NCI-H510A treated with DMSO at 0.1 percent for 48 hours (cell line): ENCODE measurements around the gene HSD17B12.
A peak's percentile ranks its signal among the peaks of the same experiment; 100 is the strongest.
"Not testable (repeated sequence)": the region's sequence is repeated elsewhere in the genome, so short reads cannot be mapped to it uniquely, and the experiment has no call there.

Experiments used
- DNase-seq: peaks from one replicate; lab custom pipeline; 2025; lab: John Stamatoyannopoulos, UW

The HSD17B12 gene

DNA sequence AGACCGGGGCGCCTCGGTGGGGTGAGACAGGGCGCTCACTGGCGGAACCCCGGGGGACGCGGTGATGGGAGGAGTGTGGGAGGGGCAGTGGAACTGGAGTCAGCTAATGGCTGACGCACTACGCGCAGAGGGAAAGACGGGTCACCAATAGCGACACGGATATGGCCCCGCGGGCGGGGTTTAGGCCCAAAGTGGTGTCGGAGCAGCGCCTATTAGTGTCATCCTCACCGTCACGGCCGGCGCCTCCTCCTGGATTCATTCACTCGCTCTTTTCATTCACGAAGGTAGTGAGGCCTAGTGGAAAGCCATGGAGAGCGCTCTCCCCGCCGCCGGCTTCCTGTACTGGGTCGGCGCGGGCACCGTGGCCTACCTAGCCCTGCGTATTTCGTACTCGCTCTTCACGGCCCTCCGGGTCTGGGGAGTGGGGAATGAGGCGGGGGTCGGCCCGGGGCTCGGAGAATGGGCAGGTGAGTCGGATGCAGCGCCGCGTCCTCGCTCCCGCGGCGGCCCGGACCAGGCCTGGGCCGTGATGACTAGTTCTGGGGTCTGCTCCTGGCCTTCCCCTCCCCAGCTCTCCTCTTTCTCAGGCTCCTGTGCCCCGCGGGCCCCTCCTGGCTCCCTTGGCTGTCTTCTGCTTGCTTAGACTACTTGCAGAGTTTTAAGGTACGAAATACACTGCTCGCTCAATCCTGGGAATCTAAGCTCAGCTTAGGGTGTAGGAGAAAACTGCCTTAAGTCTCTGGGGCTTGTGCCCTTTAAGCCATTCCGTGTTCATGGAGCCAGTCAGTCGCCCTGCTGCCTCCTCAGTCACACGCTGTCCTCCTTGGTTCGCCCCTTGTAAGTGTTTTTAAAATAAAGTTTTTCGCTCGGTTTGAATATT lies at the start of gene HSD17B12:
HSD17B12 (plus strand) TSS at position 218 of the 880 bp plus-strand sequence; CDS start at position 308, 90 bp downstream.
- DNase-seq, result peak; percentile 87

GRCh38 chr11:43631732-43632131 lies 48.8 kb upstream of the HSD17B12 start:
- no peak for DNase-seq

DNA sequence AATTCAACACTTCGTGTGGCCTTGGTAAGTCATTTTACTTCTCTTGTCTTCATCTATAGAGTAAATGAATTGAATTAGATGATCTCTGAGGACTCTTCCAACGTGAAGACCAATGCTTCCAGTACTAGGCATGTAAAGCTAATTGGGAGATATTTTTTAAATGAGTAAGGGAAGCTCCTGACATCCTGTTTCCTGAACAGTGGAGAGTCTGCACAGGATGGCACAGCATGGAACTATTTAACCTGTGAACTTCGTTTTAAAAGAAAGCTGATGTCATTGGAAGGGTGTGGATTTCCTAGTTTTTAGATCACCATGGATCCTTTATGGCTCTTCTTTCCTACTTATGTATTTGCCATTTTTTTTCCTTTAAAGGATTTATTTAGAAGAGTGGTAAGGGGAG lies 48.4 kb upstream of the HSD17B12 start:
- DNase-seq, result no peak

- DNase-seq, result no peak
These were observed 41.8 kb upstream of the HSD17B12 start for GRCh38 chr11:43638717-43639116.

DNA sequence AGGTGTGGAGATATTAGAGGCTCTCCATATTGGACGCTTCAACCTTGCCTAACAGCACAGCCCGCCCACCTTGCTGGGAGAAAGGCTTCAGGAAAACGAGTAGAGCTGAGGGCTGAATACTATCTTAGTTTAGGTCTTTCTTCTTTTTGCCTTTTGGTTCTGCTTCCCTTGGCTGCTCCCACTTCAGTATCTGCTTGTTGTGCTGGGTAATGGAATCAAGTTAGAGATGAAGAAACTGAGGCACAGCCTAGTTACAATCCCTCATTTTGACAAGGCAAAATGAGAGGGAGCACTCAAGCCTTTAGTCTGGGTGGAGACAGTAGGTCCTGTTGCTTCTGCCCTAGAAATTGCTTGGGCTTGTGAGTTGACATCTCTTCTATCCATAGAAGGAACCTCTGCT lies 41.3 kb upstream of the HSD17B12 start:
- DNase-seq, result no peak

DNA sequence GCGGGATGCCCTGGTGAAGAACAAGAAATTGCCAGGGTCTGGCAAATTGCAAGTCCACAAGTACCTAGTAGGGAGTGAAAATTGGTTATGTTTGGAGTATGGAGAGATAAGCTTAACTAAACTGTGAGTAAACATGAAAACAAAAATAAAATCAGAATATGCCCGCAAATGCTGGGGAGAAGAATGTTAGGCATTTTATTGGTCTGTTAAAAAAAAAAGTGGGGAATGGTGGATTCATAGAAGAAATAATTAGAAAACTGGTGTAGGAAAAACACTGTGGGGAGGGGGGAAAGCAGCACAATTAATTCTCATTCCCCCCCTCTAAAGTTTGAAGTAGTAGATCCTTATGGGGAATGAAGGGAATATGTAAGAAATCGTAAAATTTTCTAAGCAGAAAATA lies 40.6 kb upstream of the HSD17B12 start:
- DNase-seq, result no peak

- DNase-seq, result peak; percentile 38
These were observed 36.5 kb upstream of the HSD17B12 start for GRCh38 chr11:43643898-43644620.

- DNase-seq, result no peak
These were observed 35.8 kb upstream of the HSD17B12 start for GRCh38 chr11:43644621-43645299.

DNA sequence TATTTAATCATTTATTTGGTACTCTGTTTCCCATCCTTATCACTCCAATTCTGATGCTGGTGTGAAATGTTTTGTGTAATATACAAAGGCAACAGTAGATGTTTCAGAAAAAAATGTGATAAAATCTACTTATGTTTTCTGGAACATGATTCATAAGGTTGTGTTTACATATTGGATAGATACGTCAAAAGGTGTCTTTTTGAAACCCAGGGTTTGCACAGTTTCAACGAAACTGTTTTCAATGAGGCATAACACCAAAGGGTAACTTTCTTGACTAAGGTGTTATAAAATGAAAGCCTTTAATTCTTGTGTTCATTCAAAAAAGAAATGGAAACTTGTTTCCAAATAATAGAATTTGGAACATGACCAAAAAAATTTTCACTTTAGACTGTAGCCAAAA lies 33.8 kb upstream of the HSD17B12 start:
- no peak for DNase-seq

DNA sequence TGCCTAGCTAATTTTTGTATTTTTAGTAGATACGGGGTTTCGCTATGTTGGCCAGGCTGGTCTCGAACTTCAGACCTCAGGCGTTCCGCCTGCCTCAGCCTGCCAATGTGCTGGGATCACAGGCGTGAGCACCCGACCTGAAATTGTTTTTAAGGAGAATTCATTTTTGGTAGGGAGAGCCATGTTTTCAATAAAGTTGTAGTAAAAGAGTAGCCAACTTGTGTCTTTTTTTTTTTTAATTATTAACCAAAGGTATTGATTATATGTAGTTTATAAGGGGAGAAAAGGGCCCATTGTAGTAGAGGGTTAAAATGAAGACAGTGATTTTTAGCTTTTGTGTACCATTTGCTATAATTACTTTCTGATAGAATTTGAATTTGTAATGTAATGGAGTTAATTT lies 31.6 kb upstream of the HSD17B12 start:
- DNase-seq, result no peak

DNA sequence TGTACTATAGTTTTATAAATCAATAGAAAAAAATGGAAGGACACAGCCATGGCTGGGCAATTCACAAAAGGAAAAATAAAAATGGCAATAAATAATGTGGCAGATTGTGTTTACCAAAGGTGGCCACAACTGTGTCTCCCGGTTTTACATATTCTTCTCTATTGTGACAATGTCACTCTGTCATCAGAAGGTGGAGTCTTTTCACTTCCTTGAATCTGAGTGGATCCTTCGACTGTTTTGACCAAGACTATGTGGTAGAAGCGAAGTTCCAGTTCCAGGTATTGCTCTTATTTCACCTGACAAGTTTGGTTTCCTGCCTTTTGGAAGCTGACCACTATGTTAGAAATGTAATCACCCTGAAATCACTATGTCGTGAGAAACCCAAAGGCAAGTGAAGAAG lies 31.0 kb upstream of the HSD17B12 start:
- DNase-seq, result no peak

DNA sequence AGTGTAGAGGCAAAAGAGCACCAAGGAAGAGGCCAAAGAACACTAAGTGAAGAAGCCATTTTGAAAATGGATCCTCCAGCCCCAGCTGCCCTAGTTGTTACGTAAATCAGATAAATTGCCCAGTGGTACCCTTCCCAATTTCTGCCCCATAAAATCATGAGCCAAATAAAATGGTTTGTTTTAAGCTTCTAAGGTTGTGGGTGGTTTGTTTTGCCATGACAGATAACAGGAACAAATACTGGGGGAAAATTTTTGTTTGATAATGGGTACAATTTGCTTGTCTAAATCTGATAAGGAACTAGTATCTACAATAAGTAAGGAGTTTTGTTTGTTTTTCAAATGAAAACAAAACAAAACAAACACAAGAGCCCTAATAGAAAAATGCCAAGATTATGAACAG lies 30.6 kb upstream of the HSD17B12 start:
- no peak for DNase-seq

- not testable (repeated sequence) for DNase-seq
These were observed 17.5 kb upstream of the HSD17B12 start for GRCh38 chr11:43663018-43663417.

GRCh38 chr11:43664295-43664694 lies 16.2 kb upstream of the HSD17B12 start:
- DNase-seq, result no peak

GRCh38 chr11:43671284-43671683 lies 9.3 kb upstream of the HSD17B12 start:
- not testable (repeated sequence) for DNase-seq

DNA sequence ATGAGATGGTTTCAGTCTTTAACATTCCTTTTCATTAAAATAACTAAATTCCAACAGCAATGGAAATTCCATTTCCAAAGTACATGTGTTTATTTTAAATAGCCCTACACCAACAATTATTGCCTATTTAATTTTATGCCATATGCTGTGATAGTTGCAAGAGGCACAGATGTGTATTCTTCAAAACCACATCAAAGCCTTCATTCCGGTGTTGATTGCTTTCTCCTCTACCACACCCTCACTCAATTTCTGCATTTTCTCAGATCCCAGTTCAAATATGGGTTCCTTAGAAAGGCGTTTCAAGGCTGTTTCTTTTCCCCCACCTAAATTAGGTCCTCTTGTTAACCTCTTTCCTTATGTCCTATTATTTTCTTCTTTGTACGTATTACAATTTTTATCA lies 6.0 kb upstream of the HSD17B12 start:
- no peak for DNase-seq

DNA sequence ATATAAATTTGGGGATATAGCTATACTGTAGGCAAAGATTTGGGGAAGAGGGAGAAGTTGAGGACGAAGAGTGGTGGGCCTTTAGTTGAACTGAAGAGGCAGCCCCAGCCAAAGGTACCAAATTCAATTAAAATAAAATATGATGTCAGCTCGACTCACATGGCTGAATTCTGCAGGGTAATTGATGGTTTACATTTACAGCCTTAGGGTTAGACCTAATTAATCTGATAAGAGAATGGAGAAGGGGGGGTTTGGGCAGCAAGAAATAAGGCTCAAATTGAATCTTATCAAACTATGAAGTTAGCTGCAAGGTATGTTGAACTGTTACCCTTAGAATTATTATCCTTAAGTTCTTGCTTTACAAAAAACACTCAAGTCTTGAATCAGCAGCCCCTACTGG lies 3.6 kb upstream of the HSD17B12 start:
- no peak for DNase-seq

- DNase-seq, result no peak
These were observed 934 bp downstream of the HSD17B12 start for GRCh38 chr11:43681401-43681942.

DNA sequence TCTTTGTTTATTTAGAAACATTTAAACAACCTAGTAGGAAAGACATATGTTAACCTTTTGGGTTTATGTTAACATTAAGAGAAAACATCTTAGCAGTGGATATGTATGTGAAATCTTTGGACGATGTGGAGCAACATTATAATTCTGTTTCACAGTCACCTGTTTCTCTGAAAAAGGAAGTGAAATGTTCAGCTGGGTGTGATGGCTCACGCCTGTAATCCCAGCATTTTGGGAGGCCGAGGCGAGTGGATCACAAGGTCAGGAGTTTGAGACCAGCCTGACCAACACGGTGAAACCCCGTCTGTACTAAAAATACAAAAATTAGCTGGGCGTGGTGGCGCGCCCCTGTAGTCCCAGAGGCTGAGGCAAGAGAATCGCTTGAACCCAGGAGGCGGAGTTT lies 1.5 kb downstream of the HSD17B12 start:
- DNase-seq, result not testable (repeated sequence)

DNA sequence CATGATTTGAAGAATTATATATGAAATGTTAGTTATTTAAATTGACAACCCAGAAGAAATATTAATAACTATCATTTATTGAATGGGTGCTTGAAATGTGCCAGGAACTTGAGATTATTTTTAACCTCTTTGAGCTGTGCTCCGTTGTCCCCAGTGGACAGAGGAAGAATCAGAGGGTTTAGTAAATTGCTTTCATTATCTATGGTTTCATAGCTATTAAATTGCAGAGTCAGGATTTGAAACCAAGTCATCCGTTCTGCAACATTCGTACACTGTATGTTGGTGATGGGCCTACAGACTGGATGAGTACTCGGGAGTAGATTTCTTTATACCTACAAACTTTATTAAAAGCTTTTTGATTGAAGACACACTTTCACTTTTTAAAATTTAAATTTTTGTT lies 4.9 kb downstream of the HSD17B12 start:
- DNase-seq, result no peak

GRCh38 chr11:43686207-43686606 lies 5.7 kb downstream of the HSD17B12 start:
- DNase-seq, result no peak

DNA sequence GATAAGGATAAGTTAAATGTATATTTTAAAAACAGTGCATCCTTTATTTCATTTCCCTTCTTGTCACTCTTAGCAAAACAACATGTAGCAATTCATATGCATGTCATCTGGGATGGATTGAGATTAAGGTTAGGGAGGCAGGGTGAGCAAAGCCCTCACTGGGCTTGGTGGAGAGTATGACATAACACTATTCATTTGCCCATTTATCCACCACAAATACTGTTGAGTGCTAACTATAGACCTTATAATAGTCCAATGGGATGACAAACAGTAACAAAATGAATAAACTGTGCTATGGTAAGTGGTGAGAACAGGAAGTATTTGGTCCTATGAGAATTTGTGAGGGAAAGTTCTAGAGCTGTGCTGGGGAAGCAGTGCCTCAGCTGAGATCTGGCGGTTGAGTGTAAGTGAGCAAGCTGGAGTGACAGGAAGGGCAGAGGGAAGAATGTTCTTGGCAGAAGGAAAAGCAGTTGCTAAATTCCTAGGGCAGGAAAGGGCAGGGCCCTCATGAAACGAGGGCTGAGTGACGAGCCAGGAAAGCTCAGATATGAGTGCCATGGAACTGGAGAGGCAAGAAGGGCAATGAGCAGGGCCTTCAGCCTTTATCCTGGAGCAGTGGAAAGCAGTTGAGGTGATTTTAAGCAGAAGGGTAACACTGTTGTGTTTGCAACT lies 6.7 kb downstream of the HSD17B12 start:
- no peak for DNase-seq
